SIG-M5 (cell line): ENCODE measurements around the gene TMEM260.
"Not testable (repeated sequence)": the region's sequence is repeated elsewhere in the genome, so short reads cannot be mapped to it uniquely, and the experiment has no call there.

ENCODE experiments used
- DNase-seq: peaks from one replicate; lab custom pipeline; 2025; lab: John Stamatoyannopoulos, UW

TMEM260 gene

GRCh38 chr14:56678838-56679237, 99.2 kb downstream of the TMEM260 start:
- DNase-seq = no peak

DNA sequence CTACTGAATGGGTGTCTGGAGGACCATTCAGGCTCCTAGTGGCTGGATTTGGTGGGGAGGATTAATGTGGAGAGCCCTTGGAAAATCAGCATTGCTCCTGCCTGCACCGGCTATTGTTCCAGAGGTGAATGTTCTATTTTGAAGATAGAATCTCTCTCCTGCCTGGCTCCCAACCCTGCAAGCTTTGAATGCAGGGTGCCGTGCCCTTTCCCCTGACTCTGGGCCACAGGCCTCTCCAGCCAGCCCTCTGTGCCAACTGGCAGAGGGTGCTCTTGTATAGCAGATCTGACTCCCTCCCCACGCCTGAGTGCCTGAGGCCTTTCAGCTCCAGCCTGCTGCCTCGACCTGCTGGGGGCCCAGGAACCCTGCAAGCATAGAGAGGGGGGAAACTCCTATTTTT, 106.8 kb downstream of the TMEM260 start:
- DNase-seq = no peak

GRCh38 chr14:56687123-56687522, 107.5 kb downstream of the TMEM260 start:
- no peak for DNase-seq

- no peak for DNase-seq
Measured at GRCh38 chr14:56694609-56695008, 115.0 kb downstream of the TMEM260 start.

- DNase-seq = not testable (repeated sequence)
Measured at GRCh38 chr14:56695216-56695615, 115.6 kb downstream of the TMEM260 start.
